Rectal smooth muscle tissue (tissue), 1 donor: ENCODE data around the gene MTERF1.

Experiments
- H3K27ac ChIP-seq: one replicate; pipeline ENCODE4 v1.7.0; 2013; ENCODE audit warnings: low read depth, low read length, inconsistent platforms
- H3K27me3 ChIP-seq: one replicate; pipeline ENCODE4 v1.7.0; 2013; ENCODE audit warnings: low read length; ENCODE audit not compliant: control insufficient read depth, insufficient read depth
- H3K36me3 ChIP-seq: one replicate; pipeline ENCODE4 v1.7.0; 2013; ENCODE audit warnings: low read length; ENCODE audit not compliant: control insufficient read depth, insufficient read depth
- H3K4me1 ChIP-seq: one replicate; pipeline ENCODE4 v1.7.0; 2013; ENCODE audit warnings: low read length; ENCODE audit not compliant: control insufficient read depth, insufficient read depth
- H3K4me3 ChIP-seq: one replicate; pipeline ENCODE4 v1.7.0; 2013; ENCODE audit warnings: low read length
- H3K9ac ChIP-seq: one replicate; pipeline ENCODE4 v1.7.0; 2013; ENCODE audit warnings: low read length

MTERF1 gene, protein sequence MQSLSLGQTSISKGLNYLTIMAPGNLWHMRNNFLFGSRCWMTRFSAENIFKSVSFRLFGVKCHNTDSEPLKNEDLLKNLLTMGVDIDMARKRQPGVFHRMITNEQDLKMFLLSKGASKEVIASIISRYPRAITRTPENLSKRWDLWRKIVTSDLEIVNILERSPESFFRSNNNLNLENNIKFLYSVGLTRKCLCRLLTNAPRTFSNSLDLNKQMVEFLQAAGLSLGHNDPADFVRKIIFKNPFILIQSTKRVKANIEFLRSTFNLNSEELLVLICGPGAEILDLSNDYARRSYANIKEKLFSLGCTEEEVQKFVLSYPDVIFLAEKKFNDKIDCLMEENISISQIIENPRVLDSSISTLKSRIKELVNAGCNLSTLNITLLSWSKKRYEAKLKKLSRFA

DNA sequence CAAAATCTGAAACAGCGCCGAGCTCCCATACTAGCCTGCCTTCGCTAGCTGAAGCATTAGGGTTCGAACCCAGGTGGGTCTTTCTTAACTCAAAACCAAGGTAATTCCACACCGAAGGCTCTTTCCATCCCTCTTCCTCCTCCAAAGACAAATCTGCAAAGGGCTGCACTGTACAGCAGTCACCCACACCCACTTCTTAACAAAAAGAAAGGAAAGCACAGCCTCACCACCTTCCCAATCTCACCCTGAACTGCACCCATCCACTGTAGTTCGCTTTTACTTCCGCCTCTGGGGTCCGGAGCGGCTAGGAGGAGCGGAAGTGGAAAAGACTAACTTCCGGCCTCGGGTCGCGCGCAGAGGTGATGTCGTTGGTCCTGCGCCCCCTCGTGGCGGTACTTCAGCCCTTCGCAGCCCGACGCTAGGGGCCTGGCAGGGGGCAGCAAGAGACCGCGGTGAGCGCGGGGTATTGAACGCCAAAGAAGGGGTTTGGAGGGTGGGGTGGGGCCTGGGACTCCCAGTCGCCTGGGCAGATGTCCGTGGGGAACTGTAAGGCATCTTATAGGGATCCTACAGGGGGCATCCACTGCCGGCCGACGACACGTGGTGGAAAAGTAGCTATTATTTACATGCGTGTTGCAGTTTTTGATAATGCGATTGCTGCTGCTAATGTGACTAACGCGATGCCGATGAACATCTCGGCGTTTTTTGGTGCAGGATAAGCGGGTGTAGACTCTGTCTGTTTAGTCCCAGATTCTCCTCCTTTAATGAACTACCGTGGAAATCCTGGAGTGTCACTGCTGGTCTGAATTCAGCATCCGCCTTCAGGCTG, at the start of gene MTERF1:
Gene MTERF1 (minus strand): TSS at position 290 of the 829 bp plus-strand sequence. CDS start 619 bp downstream, outside the sequence.
- Histone ChIP-seq H3K4me1 (no peaks in the 10 kb centered on the region), H3K27ac (no peak within 1 kb of the TSS), H3K4me3 (peak within 1 kb of the TSS; percentile 79), H3K36me3 (no peaks in the 10 kb centered on the region), H3K9ac (peak within 1 kb of the TSS; percentile 16), H3K27me3 (no peaks in the 10 kb centered on the region)

DNA sequence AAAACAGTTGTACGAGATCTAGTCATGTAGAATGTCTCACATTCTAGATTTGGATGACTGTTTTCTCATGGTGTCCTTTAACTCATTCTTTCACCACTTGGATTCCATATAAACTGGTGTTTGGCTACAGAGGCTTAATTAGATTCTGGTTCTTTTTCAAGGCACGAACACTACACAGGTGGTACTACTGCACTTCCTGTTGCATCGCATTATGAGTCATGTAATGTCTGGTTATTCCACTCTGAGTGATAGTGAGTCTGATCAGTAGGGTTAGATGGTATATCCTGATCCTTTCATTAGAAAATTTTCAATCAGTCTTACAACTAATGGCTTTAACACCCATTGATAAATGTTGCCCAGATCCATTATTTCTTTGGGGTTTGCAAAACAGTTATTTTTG, 49.0 kb upstream of the MTERF1 start:
- H3K4me3 ChIP-seq: no peak overlapping the region
- H3K4me1 ChIP-seq: no peaks in the 10 kb centered on the region
- no peaks in the 10 kb centered on the region for H3K27me3 ChIP-seq
- H3K36me3 ChIP-seq: no peaks in the 10 kb centered on the region
- H3K9ac ChIP-seq: no peak overlapping the region
- no peak overlapping the region for H3K27ac ChIP-seq

DNA sequence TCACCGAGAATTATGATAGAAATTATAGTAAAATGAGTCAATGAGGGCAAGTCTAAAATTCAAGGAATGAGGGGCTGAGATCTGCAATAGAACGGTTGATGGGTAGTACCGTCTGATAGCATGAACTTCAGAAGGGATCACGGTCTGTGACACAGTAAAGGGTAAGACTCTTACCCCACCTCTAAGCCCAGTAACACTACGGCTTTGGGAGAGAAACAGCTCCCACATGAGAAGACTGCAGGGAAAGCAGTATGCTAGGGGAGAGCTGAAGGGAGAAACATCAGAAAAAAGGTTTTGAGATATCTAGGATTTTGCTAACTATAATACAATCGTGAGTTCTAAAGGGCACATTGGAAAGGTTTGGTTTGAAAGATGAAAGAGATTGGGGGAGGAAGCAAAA, 47.4 kb upstream of the MTERF1 start:
- no peaks in the 10 kb centered on the region for H3K36me3 ChIP-seq
- H3K9ac ChIP-seq: no peak overlapping the region
- H3K27ac ChIP-seq: no peak overlapping the region
- no peaks in the 10 kb centered on the region for H3K27me3 ChIP-seq
- H3K4me3 ChIP-seq: no peak overlapping the region
- no peaks in the 10 kb centered on the region for H3K4me1 ChIP-seq

DNA sequence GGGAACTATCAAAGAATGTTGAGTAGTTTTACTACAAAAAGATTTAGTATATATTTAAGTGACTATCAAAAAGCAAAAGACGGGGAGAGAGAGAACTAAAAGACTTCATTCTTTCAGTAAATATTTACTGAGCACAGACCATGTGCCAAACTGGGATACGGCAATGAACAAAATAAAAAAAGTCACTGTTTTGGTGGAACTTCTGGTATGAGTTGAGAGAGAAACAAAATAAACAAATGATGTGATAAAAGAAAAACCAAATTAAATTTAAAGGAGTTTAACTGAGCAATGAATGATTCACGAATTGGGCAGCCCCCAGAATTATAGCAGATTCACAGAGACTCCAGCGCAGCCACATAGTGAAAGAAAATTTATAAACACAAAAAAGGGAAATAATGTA, 42.4 kb upstream of the MTERF1 start:
- Histone ChIP-seq H3K4me1 (no peaks in the 10 kb centered on the region), H3K27ac (no peak overlapping the region), H3K27me3 (no peaks in the 10 kb centered on the region), H3K4me3 (no peak overlapping the region), H3K36me3 (no peaks in the 10 kb centered on the region), H3K9ac (no peak overlapping the region)

DNA sequence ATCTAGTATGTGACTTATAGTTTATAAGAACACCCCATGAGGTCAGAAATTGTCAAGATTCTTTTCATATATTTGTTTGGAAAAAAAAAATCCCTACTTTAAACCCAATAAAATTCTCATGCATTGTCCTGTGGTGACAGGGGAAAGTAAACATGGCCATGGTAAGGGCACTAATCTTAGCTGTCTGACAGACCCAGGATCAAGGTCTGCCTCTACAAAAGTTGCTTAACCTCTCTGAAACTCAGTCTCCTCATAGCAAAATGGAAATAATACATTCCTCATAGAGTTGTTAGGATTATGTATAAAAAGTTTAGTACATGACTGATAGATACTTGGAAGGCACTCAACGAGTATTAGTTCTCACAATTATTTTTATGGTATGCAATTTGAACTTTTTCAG, 37.9 kb upstream of the MTERF1 start:
- Histone ChIP-seq H3K27me3 (no peaks in the 10 kb centered on the region), H3K4me1 (no peaks in the 10 kb centered on the region), H3K9ac (no peak overlapping the region), H3K4me3 (no peak overlapping the region), H3K27ac (no peak overlapping the region), H3K36me3 (no peaks in the 10 kb centered on the region)

DNA sequence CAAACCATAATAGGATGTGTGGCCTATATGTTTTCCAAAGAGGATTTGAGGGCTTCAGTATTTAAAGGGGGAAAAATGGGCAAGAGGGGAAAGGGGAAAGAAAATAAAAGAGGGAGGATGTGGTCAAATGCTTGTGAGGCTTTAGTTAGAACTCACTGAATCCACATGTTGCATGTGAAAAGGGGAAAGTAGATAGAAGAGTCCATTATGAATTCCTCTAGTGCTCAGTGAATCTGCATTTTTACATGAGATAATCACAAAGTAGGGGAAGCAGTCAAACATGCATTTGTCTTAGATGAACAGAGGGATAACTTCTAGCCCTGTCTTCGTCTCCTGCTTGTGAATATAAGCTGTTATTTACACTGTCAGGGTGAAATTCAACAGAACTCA, 35.5 kb upstream of the MTERF1 start:
- no peaks in the 10 kb centered on the region for H3K27me3 ChIP-seq
- no peak overlapping the region for H3K27ac ChIP-seq
- no peak overlapping the region for H3K4me3 ChIP-seq
- no peak overlapping the region for H3K9ac ChIP-seq
- no peaks in the 10 kb centered on the region for H3K4me1 ChIP-seq
- no peaks in the 10 kb centered on the region for H3K36me3 ChIP-seq

DNA sequence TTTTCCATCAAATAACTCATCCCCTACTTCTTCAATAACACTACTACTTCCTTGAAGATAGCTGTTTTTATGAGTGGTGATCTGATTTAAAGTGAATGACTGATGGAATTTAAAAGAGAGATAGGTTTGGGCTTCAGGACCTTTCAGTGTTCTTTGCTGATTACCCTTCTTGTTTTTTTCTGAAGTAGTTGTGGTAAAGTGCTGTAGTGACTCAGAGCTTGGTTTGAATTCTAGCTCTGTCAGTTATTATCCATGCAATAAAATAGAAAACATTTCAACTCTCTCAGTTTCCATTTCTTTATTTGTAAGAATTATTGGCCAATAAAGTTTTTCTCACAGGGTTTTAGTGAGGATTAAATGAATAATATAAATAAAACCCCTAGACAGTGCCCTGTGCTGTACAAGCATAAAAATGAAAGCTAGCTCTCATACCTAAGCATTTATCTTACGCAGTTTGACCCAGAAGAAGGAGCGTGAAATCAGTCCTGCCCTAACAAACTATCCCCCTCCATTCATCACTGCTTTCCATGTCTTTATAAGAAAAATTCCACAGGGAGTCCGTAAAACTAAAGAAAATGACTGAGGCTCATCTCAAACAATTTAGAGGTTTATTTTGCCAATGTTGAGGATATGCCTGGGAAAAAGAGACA, 35.0 kb upstream of the MTERF1 start:
- no peaks in the 10 kb centered on the region for H3K4me1 ChIP-seq
- no peak overlapping the region for H3K27ac ChIP-seq
- H3K4me3 ChIP-seq: no peak overlapping the region
- H3K9ac ChIP-seq: no peak overlapping the region
- H3K36me3 ChIP-seq: no peaks in the 10 kb centered on the region
- H3K27me3 ChIP-seq: no peaks in the 10 kb centered on the region

DNA sequence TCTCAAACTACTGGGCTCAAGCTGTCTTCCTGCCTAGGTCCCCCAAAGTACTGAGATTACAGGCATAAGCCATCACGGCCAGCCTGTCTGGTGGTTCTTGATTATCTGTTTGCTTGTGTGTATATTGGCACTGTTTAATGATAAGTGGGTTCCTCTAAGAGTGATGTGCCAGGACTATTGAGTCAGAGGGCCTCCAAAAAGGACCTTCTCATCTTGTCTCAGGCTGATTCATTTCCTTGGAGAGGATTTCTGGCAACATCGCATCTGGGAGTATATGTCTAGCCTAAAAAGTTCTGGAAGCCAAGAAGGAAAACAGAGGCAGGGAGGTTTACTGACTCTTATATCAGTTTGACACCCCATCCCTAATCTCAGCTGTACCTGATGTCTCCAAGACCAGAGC, 33.1 kb upstream of the MTERF1 start:
- no peak overlapping the region for H3K27ac ChIP-seq
- no peak overlapping the region for H3K4me3 ChIP-seq
- no peak overlapping the region for H3K9ac ChIP-seq
- H3K4me1 ChIP-seq: no peaks in the 10 kb centered on the region
- H3K36me3 ChIP-seq: no peaks in the 10 kb centered on the region
- no peaks in the 10 kb centered on the region for H3K27me3 ChIP-seq

DNA sequence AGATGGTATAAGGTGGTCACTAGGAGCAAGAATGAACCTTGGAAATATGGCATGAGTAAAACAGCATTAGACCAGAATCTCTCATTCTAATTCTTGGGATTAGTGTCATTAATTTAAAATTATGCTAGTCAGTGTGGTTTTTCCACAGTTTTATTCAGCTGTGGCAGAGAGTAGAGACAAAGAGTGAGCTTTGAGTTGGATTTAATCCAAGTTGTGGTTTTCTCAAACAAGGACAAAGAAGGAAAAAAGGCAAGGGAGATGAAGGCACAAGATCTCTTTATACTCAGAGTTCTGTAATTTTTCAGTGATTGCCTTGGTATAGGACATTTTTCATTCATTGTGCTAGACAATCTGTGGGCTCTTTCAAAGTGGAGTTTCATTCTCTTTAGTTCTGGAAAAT, 32.0 kb upstream of the MTERF1 start:
- H3K27me3 ChIP-seq: no peaks in the 10 kb centered on the region
- no peaks in the 10 kb centered on the region for H3K4me1 ChIP-seq
- H3K9ac ChIP-seq: no peak overlapping the region
- no peaks in the 10 kb centered on the region for H3K36me3 ChIP-seq
- H3K4me3 ChIP-seq: no peak overlapping the region
- H3K27ac ChIP-seq: no peak overlapping the region

DNA sequence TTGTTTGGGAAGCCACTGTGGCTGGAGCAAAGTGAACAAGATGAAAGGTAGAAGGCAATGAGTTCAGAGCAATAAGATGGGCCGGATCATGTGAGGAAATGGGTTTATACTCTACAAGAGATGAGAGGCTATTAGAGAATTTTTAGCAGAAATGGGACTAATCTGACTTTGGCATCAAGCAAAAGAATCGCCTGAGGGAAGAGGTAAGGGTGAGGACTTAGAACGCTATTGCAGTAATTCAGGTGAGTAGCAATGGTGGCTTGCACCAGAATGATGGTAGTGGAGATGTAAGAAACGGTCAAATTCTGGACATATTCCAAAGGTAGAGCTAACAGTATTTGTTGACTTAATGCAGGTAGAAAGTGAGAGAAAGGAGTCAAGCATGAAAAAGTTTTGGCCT, 30.6 kb upstream of the MTERF1 start:
- Histone ChIP-seq H3K4me1 (no peaks in the 10 kb centered on the region), H3K27me3 (no peaks in the 10 kb centered on the region), H3K36me3 (no peaks in the 10 kb centered on the region), H3K9ac (no peak overlapping the region), H3K4me3 (no peak overlapping the region), H3K27ac (no peak overlapping the region)

DNA sequence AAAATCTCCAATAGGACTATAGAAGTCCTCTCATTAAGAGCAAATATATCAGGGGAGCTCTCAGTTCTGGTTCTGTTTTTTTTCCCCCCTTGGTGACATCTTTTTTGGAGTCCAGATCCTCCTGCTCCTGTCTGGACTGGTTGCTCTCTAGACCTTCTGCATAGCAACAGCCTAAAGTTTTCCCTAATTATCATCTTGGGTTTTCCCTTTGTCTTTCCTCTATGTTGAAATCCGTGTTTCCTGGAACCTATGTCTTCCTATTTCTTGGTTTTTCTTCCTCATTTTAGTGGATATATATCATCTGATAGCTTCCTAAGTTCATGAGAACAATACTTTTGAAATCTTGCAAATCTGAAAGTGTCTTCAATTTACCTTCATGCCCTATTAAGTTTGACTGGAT, 29.7 kb upstream of the MTERF1 start:
- H3K27me3 ChIP-seq: no peaks in the 10 kb centered on the region
- no peak overlapping the region for H3K9ac ChIP-seq
- H3K36me3 ChIP-seq: no peaks in the 10 kb centered on the region
- H3K4me1 ChIP-seq: no peaks in the 10 kb centered on the region
- no peak overlapping the region for H3K4me3 ChIP-seq
- no peak overlapping the region for H3K27ac ChIP-seq

DNA sequence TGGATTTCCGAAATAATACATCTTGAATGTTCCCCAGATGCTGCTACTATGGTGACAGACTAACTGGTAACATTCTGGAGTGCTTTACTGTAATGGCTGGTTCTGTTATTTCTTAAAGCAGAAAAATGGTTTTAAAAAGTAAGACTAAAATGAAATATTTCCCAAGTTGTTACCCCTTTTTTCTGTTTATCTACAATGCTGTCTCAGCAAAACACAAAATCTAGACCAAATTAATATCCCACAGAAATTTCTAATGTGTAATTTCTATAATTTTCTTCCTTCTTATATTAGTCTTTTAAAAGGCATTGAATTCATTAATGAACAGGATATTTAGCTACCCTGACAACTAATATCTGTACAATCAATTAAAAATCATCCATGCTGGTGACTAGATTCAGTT, 19.1 kb upstream of the MTERF1 start:
- no peak overlapping the region for H3K9ac ChIP-seq
- no peaks in the 10 kb centered on the region for H3K4me1 ChIP-seq
- no peaks in the 10 kb centered on the region for H3K36me3 ChIP-seq
- no peak overlapping the region for H3K4me3 ChIP-seq
- no peaks in the 10 kb centered on the region for H3K27me3 ChIP-seq
- H3K27ac ChIP-seq: no peak overlapping the region
